A673 (cell line): ENCODE results near the gene C11orf21.

Experiments used
- CTCF ChIP-seq: fragments of 300-800, 200-600 bp; sonication (generic); conservative IDR thresholded peaks from 2 replicates; pipeline ENCODE4 v1.5.1; 2017; ENCODE audit warnings: low read depth, mild to moderate bottlenecking, antibody characterized with exemption, low read length, moderate library complexity, mixed read lengths
- EZH2 ChIP-seq: fragments of 200-600 bp; sonication (generic); IDR thresholded peaks from 2 replicates; pipeline ENCODE4 v1.6.1; 2017; ENCODE audit warnings: borderline replicate concordance, low read depth, mild to moderate bottlenecking, mixed read lengths, antibody characterized with exemption, low read length; ENCODE audit not compliant: poor library complexity, severe bottlenecking

DNA sequence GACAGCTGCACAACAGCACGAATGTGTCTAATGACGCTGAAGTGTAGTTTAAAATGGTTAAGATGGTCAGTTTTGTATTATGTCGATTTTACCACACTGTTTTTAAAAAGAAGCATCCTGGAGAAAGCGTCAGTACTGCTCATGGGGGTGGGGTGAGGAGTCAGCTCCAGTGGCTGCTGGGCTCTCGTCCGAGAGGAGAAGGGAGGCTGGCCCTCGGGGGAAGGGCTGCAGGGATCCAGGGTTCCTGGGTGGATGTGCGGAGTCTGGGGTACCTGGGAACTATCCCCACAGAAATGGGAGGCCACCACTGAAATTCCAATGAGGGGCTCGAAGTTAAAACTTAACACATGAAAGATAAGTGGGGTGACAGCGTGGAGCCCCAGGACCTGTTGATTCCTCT, 11.9 kb downstream of the C11orf21 start:
- no peak for TF ChIP-seq CTCF
- no peak for TF ChIP-seq EZH2
